Measurements from ENCODE around the gene GPR27. TPM values are rescaled to one million over a fixed set of nuclear protein-coding genes. Genes with fewer than 3 reads are reported as not detected.

GPR27 gene
- total RNA-seq, 1 experiment from 2014 or later = 15.5 TPM

DNA sequence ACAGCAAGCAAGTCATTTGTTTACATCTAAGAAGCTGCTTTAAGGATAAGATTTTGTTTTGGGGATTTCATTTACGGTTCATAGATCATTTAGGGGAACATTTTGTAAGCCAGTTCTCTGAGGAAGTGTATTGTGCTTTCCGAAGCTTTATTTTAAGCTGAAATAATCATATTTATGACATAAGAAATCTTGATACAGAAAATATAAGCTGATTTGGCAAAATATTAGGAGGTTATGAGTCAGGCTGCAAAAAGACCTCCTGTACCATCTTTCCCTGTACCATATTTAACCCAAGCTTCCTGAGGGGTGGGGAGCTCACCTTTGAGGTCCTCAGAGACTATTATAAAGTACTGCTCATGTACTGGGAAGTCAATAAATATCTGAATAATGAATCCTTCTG, 20.3 kb upstream of the GPR27 start:
- H2BK12ac ChIP-seq (ENCODE audit: insufficient read length, low read depth, low read length) = no peak overlapping the region
- Mint-ChIP-seq H3K27ac (no peak overlapping the region), H3K9me3 (0 out of 5 replicates have a peak, but pooled peaks cover 0 to 2% of the 10 kb centered on the region in 2 experiments), H3K4me3 (no peak overlapping the region), H3K4me1 (peaks cover 26 to 29% of the 10 kb centered on the region in 2 experiments), H3K27me3 (ENCODE audit: low read depth) (no peaks in the 10 kb centered on the region; the same call in 1 of the 2 replicates), H3K36me3 (ENCODE audit: insufficient read depth in 1 of 3, low read depth in 3 of 3) (no peaks in the 10 kb centered on the region; a peak in 2 of 7 replicates)
- no peak overlapping the region for H4K91ac ChIP-seq (ENCODE audit: insufficient read length, low read depth, low read length)
- no peaks in the 10 kb centered on the region for H4K20me1 ChIP-seq (ENCODE audit: control insufficient read depth, insufficient read depth, insufficient read length)
- H2BK5ac ChIP-seq (ENCODE audit: insufficient read length, low read length) = no peak overlapping the region
- H4K8ac ChIP-seq (replicated peaks; ENCODE audit: insufficient read length, low read depth, low read length) = no peak overlapping the region
- H4K5ac ChIP-seq (ENCODE audit: insufficient read length, low read depth, low read length) = no peak overlapping the region
- H3K9ac ChIP-seq (ENCODE audit: extremely low read depth, insufficient read length, low read length) = no peak overlapping the region
- no peak overlapping the region for H3K4ac ChIP-seq (ENCODE audit: low read depth, low read length)
- H3K56ac ChIP-seq (ENCODE audit: insufficient read length, low read depth, low read length) = no peak overlapping the region
- H3K14ac ChIP-seq (ENCODE audit: insufficient read depth, low read length) = no peak overlapping the region
- WGBS (ENCODE audit: extremely low coverage, insufficient read length, low lambda C conversion rate) = no CpG with 5 or more reads among the region's 2 CpGs
- H3K4me2 ChIP-seq (ENCODE audit: insufficient read depth, insufficient read length, low read length) = no peak overlapping the region
- H3T11ph ChIP-seq (ENCODE audit: low read length) = no peak overlapping the region
- H3K27me3 ChIP-seq (ENCODE audit: insufficient read depth, low read length) = no peaks in the 10 kb centered on the region
- H3K18ac ChIP-seq (ENCODE audit: insufficient read length, low read depth, low read length) = no peak overlapping the region
- DNase-seq = no peak
- no peaks in the 10 kb centered on the region for H3K79me2 ChIP-seq (ENCODE audit: insufficient read depth, low read length)
- no peaks in the 10 kb centered on the region for H3K23me2 ChIP-seq (ENCODE audit: insufficient read length, low read depth, low read length, poor library complexity, severe bottlenecking)
- no peak for TF ChIP-seq CTCF (conservative IDR thresholded peaks at IDR 0.05)
- no peak overlapping the region for H2AFZ ChIP-seq (ENCODE audit: low read length)
- no peaks in the 10 kb centered on the region for H3K9me3 ChIP-seq (ENCODE audit: control insufficient read depth, low read depth, low read length)
- peaks cover 7% of the 10 kb centered on the region; the same call in 1 of the 2 replicates for H3K4me1 ChIP-seq (ENCODE audit: insufficient read depth, low read length)
- no peak overlapping the region for H2BK120ac ChIP-seq (ENCODE audit: low read depth, low read length, poor library complexity, severe bottlenecking)
- H3K23ac ChIP-seq (ENCODE audit: insufficient read length, low read depth, low read length) = no peak overlapping the region
- no peak overlapping the region for H3K27ac ChIP-seq (ENCODE audit: insufficient read length, low read depth, low read length)
- H2AK5ac ChIP-seq (ENCODE audit: insufficient read length, low read length) = no peak overlapping the region
- no peak overlapping the region for H2BK20ac ChIP-seq (ENCODE audit: low read depth, low read length, poor library complexity, severe bottlenecking)
- no peak overlapping the region for H2BK15ac ChIP-seq (ENCODE audit: low read depth, low read length)
- no peaks in the 10 kb centered on the region for H3K79me1 ChIP-seq (ENCODE audit: insufficient read depth, low read depth, low read length, poor library complexity, severe bottlenecking)

Data from H9 (cell line).